Measurements from ENCODE around the gene ACTR2. TPM values are rescaled to one million over a fixed set of nuclear protein-coding genes. Genes with fewer than 3 reads are reported as not detected.

Gene ACTR2
- total and polyA plus RNA-seq, 2 of the 13 experiments (the other 11 are each of a cell fraction or from before 2014, with no cell fraction given) = 51.2 to 100 TPM

DNA sequence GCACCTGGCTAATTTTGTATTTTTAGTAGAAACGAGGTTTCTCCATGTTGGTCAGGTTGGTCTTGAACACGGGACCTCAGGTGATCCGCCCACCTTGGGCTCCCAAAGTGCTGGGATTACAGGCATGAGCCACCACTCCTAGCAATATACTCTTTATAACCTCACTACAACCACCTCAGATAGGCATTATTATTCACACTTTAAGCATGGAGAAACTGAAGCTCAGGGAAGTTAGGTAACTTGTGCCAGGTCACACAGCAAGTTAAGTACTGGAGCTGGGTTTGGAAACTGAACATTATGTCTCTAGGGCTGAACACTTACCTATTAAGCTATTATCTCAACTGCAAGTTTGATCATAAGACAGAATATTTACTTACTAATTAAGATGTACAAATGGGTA is 42.6 kb upstream of the ACTR2 start:
- Histone ChIP-seq H3K27me3 (ENCODE audit: control insufficient read depth in 1 of 2, insufficient read depth in 2 of 2, low read length in 2 of 2) (peaks cover 0 to 9% of the 10 kb centered on the region in 2 experiments), H2AFZ (ENCODE audit: low read length) (no peak overlapping the region), H3K4me3 (replicated peaks in 1 of 3; ENCODE audit: insufficient read depth in 1 of 3, low read depth in 2 of 3, low read length in 3 of 3) (no peak overlapping the region), H3K9me3 (ENCODE audit: low read length) (no peaks in the 10 kb centered on the region), H3K27ac (ENCODE audit: extremely low read length, insufficient read depth, low read length) (no peak overlapping the region), H3K4me2 (ENCODE audit: low read depth, low read length) (no peak overlapping the region), H4K20me1 (ENCODE audit: insufficient read depth, low read length) (no peaks in the 10 kb centered on the region), H3K79me2 (ENCODE audit: insufficient read depth, low read length) (no peaks in the 10 kb centered on the region), H3K4me1 (ENCODE audit: insufficient read depth, low read length) (peaks cover 35% of the 10 kb centered on the region), H3K9ac (ENCODE audit: insufficient read depth, low read depth, low read length) (no peak overlapping the region), H3K36me3 (replicated peaks in 1 of 2; ENCODE audit: control insufficient read depth in 1 of 2, insufficient read depth in 2 of 2, low read length in 2 of 2) (no peaks in the 10 kb centered on the region)
- DNase-seq (ENCODE audit: low spot score) = no peak
- intact Hi-C loops (cut with micrococcal nuclease; ENCODE audit: unreplicated experiment) = loop anchor here (5.0 to 10.0 kb wide), 2 partner anchors 198 to 390 kb away; partner anchors contain the start of gene SLC1A4
- no peak for FAIRE-seq
- WGBS (ENCODE audit: low lambda C conversion rate) = 68% methylated on average over 3 of the region's 3 CpGs
- CTCF ChIA-PET (ENCODE audit: low intra/inter-chr PET ratio, low total read pairs) = no interaction called here
- no peak for ATAC-seq
- POLR2A ChIA-PET = interaction anchor here (0.7 to 3.4 kb wide), 5 partner anchors 14 to 128 kb away, joined by 3 to 25 read pairs (median 4); partner anchors contain the start of genes ACTR2, CEP68 and RAB1A
- in situ Hi-C loops (cut with HindIII; ENCODE audit: extremely low pct_ligation_motif_present, low pct_unique_long_range_greater_than_20kb) = loop anchor here (5.0 to 25.0 kb wide), 2 partner anchors 113 to 273 kb away; no protein-coding TSS in a partner anchor
- TF ChIP-seq KDM1A (CRISPR knock-in tag; IDR thresholded peaks at IDR 0.05) (0 out of 2 replicates have a peak, but pooled peaks have one; percentile 63), IKZF1 (IDR thresholded peaks at IDR 0.05) (no peak), ZNF768 (CRISPR knock-in tag; IDR thresholded peaks at IDR 0.05) (peak; percentile 89), ZMYM3 (CRISPR knock-in tag; IDR thresholded peaks at IDR 0.05) (peak; percentile 86), ADNP (CRISPR knock-in tag; IDR thresholded peaks at IDR 0.05) (peak; percentile 54; the same call in 1 of the 2 replicates)
- TF ChIP-seq, protein P1, sequence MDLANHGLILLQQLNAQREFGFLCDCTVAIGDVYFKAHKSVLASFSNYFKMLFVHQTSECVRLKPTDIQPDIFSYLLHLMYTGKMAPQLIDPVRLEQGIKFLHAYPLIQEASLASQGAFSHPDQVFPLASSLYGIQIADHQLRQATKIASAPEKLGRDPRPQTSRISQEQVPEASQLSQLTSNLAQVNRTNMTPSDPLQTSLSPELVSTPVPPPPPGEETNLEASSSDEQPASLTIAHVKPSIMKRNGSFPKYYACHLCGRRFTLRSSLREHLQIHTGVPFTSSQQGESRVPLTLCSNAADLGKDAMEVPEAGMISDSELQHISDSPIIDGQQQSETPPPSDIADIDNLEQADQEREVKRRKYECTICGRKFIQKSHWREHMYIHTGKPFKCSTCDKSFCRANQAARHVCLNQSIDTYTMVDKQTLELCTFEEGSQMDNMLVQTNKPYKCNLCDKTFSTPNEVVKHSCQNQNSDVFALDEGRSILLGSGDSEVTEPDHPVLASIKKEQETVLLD (CRISPR knock-in tag; IDR thresholded peaks at IDR 0.05; ENCODE audit: low read depth) = no peak
- BruUV-seq (replicated peaks) = no TSS peak

Data from HepG2 (cell line).